Measurements from ENCODE around the gene ENPP5. TPM values are rescaled to one million over a fixed set of nuclear protein-coding genes. Genes with fewer than 3 reads are reported as not detected.
"Not testable (repeated sequence)": the region's sequence is repeated elsewhere in the genome, so short reads cannot be mapped to it uniquely, and the experiment has no call there.

The ENPP5 gene
- total RNA-seq, 2 donors from 2014 or later = 5.6 to 8.8 TPM

DNA sequence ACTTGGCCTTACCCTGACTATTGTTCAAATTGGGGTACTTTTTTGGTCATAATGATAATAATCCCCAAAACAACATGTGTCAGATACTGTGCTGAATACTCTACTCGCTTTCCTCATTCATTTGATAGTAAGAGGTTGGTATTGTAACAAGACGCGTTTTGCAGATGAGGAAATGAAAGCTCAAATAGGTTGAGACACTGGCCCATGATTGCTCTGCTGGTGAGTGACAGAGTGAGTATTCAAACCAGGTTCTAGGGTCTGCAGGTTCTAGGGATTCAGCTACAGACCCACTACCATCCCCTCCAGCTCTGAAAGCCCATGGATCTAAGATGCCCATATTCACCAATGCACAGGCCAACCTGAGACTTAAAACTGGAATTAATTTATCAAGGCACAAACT is 42.3 kb downstream of the ENPP5 start:
- peaks cover 19% of the 10 kb centered on the region for H3K4me1 ChIP-seq
- H3K4me3 ChIP-seq = no peak overlapping the region
- no peaks in the 10 kb centered on the region for H3K36me3 ChIP-seq (replicated peaks in 1 of 2; ENCODE audit: insufficient read depth in 1 of 2, low read depth in 2 of 2)
- no peak overlapping the region for H3K27ac ChIP-seq
- 44 to 46% methylated on average over 3 of the region's 3 CpGs for WGBS, 2 donors
- DNase-seq (no peak), ATAC-seq (no peak)
- TF ChIP-seq, protein P1, sequence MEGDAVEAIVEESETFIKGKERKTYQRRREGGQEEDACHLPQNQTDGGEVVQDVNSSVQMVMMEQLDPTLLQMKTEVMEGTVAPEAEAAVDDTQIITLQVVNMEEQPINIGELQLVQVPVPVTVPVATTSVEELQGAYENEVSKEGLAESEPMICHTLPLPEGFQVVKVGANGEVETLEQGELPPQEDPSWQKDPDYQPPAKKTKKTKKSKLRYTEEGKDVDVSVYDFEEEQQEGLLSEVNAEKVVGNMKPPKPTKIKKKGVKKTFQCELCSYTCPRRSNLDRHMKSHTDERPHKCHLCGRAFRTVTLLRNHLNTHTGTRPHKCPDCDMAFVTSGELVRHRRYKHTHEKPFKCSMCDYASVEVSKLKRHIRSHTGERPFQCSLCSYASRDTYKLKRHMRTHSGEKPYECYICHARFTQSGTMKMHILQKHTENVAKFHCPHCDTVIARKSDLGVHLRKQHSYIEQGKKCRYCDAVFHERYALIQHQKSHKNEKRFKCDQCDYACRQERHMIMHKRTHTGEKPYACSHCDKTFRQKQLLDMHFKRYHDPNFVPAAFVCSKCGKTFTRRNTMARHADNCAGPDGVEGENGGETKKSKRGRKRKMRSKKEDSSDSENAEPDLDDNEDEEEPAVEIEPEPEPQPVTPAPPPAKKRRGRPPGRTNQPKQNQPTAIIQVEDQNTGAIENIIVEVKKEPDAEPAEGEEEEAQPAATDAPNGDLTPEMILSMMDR (IDR thresholded peaks at IDR 0.05) = no peak
- intact Hi-C loops (cut with DNase I) = no loop called here
- no peaks in the 10 kb centered on the region for H3K27me3 ChIP-seq
- H3K9me3 ChIP-seq = no peaks in the 10 kb centered on the region

- DNase-seq; H3K4me3 ChIP-seq; H3K27ac ChIP-seq; intact Hi-C loops (cut with DNase I); H3K4me1 ChIP-seq; H3K36me3 ChIP-seq (replicated peaks in 1 of 2; ENCODE audit: insufficient read depth in 1 of 2, low read depth in 2 of 2); H3K9me3 ChIP-seq; ATAC-seq; H3K27me3 ChIP-seq: not testable (repeated sequence)
- 50 to 72% methylated on average over 1 to 5 of the region's 5 CpGs for WGBS, 2 donors
Measured at GRCh38 chr6:46119679-46120078, 51.1 kb downstream of the ENPP5 start.

- no peaks in the 10 kb centered on the region for H3K9me3 ChIP-seq
- H3K4me3 ChIP-seq = no peak overlapping the region
- intact Hi-C loops (cut with DNase I) = no loop called here
- DNase-seq (no peak), ATAC-seq (no peak)
- H3K4me1 ChIP-seq = no peaks in the 10 kb centered on the region
- no peak overlapping the region for H3K27ac ChIP-seq
- no peaks in the 10 kb centered on the region for H3K27me3 ChIP-seq
- H3K36me3 ChIP-seq (replicated peaks in 1 of 2; ENCODE audit: insufficient read depth in 1 of 2, low read depth in 2 of 2) = no peaks in the 10 kb centered on the region
- TF ChIP-seq POLR2A (IDR thresholded peaks at IDR 0.05) = no peak
- TF ChIP-seq, protein P1 (IDR thresholded peaks at IDR 0.05) = no peak
- WGBS, 2 donors = 87 to 94% methylated on average over 3 of the region's 3 CpGs
Measured at GRCh38 chr6:46118836-46119235, 51.9 kb downstream of the ENPP5 start.

DNA sequence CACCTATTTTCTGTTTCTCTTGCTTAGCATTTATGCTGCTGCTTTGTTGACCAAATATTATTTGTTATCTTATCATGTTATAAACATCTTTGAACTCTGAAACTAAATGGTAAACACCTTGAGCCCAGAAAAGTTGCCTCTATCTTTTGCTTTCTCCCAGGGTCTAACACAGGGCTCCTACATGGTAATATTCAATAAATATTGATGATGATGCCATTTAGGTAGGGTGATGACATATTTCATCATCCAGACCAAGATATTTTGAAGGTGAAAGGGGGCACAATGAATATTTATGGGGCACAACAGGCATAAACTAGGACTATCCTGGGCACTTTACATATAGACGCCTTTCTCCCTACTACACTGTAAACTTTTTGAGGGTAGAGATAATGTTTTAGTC is 52.6 kb downstream of the ENPP5 start:
- DNase-seq (no peak), ATAC-seq (no peak)
- Histone ChIP-seq H3K27ac (no peak overlapping the region), H3K27me3 (no peaks in the 10 kb centered on the region), H3K4me1 (no peaks in the 10 kb centered on the region), H3K4me3 (no peak overlapping the region), H3K9me3 (no peaks in the 10 kb centered on the region), H3K36me3 (replicated peaks in 1 of 2; ENCODE audit: insufficient read depth in 1 of 2, low read depth in 2 of 2) (no peaks in the 10 kb centered on the region)
- TF ChIP-seq POLR2A (IDR thresholded peaks at IDR 0.05) = no peak
- TF ChIP-seq, protein P1 (IDR thresholded peaks at IDR 0.05) = no peak
- intact Hi-C loops (cut with DNase I) = no loop called here
- 88 to 90% methylated on average over 1 of the region's 1 CpG for WGBS, 2 donors

DNA sequence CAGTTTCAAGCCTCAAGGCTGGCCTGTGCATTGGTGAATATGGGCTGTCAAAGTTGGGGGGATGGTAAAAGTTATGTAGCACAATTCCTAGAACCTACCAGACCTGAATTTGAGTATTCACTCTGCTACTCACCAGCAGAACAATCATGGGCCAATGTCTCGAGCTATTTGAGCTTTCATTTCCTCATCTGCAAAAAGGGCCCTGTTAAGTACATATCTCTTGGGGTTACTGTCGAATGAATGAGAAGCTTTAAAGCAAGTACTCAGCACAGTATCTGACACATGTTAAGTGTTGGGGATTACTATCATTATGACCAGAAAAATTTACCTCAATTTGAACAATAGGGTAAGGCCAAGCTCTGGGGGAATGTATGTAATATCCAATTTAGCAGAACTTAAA is 54.5 kb downstream of the ENPP5 start:
- Histone ChIP-seq H3K27me3 (no peaks in the 10 kb centered on the region), H3K27ac (no peak overlapping the region), H3K9me3 (no peaks in the 10 kb centered on the region), H3K4me3 (no peak overlapping the region), H3K36me3 (replicated peaks in 1 of 2; ENCODE audit: insufficient read depth in 1 of 2, low read depth in 2 of 2) (no peaks in the 10 kb centered on the region), H3K4me1 (no peaks in the 10 kb centered on the region)
- intact Hi-C loops (cut with DNase I) = no loop called here
- TF ChIP-seq POLR2A (IDR thresholded peaks at IDR 0.05) = no peak
- TF ChIP-seq, protein P1 (IDR thresholded peaks at IDR 0.05) = no peak
- 77 to 89% methylated on average over 2 of the region's 2 CpGs for WGBS, 2 donors
- DNase-seq = no peak
- ATAC-seq = no peak

All from body of pancreas (tissue), 4 donors.